ENCODE data around the gene MAJIN.

MAJIN gene

DNA sequence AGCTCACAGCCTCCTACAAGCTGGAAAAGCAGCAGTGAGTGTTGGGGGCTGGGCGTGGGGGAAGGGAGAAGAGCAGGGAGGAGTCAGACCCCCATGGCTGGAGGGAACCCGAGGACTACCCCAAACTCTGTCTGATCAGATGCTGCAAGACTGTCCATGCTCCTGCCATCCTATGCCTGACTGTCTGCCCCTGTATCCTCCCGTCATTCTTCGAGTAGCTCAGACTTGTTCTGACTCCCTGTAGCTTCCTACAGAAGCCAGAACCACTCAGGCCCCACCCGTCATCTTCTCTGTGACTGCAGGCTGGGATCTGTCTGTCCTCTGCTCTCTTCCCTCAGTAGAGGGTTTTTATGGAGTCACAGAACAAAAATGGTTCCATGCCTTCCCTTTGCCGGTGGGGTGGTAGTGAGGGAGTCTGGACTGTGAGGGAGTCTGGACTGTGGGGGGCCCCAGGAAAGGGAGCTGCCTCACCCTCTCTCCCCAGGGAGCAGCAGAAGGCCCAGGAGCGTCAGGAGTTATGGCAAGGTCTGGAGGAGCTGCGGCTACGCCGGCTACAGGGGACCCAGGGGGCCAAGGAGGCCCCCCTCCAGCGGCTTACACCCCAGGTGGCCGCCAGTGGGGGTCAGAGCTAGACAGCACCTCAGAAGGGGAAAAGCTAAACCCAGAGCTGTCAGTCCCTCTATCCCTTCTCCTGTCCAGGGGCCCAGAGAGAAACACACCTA, 38.5 kb downstream of the MAJIN start:
- Histone ChIP-seq H4K8ac (ENCODE audit: low read depth, low read length) (no peak overlapping the region), H3K27me3 (ENCODE audit: control insufficient read depth in 3 of 3, insufficient read depth in 3 of 3, low read depth in 1 of 3, low read length in 3 of 3) (peaks cover 0 to 20% (median 0%) of the 10 kb centered on the region in 3 experiments), H2BK120ac (ENCODE audit: low read depth, low read length) (no peak overlapping the region), H2BK12ac (ENCODE audit: low read length) (no peak overlapping the region), H2BK5ac (ENCODE audit: low read length) (peak overlapping the region; percentile 31), H3K23ac (ENCODE audit: low read depth, low read length, poor library complexity) (peak overlapping the region; percentile 7), H3K36me3 (replicated peaks in 1 of 2; ENCODE audit: control insufficient read depth in 2 of 2, insufficient read depth in 2 of 2, low read length in 2 of 2) (peaks cover 0 to 3% of the 10 kb centered on the region in 2 donors), H3K4me1 (ENCODE audit: control insufficient read depth in 2 of 2, insufficient read depth in 1 of 2, low read depth in 1 of 2, low read length in 2 of 2) (peaks cover 8 to 13% of the 10 kb centered on the region in 2 donors), H4K91ac (ENCODE audit: low read depth, low read length, poor library complexity) (no peak overlapping the region), H3K4me3 (ENCODE audit: low read length in 2 of 2) (no peak overlapping the region), H3K9me3 (replicated peaks in 1 of 2; ENCODE audit: control insufficient read depth in 2 of 2, insufficient read depth in 1 of 2, low read depth in 1 of 2, low read length in 2 of 2) (no peaks in the 10 kb centered on the region), H2AK5ac (ENCODE audit: low read depth, low read length) (no peak overlapping the region), H3K4me2 (ENCODE audit: insufficient read depth, low read length, poor library complexity, severe bottlenecking) (no peak overlapping the region), H2AFZ (ENCODE audit: low read length) (no peak overlapping the region), H3K14ac (ENCODE audit: low read length) (no peak overlapping the region), H3K9ac (ENCODE audit: low read depth, low read length, poor library complexity) (no peak overlapping the region), H3K4ac (ENCODE audit: low read length) (no peak overlapping the region), H3K27ac (replicated peaks; ENCODE audit: low read length) (no peak overlapping the region), H3K79me1 (ENCODE audit: low read depth, low read length) (no peaks in the 10 kb centered on the region), H3K18ac (ENCODE audit: low read length) (no peak overlapping the region), H2BK15ac (ENCODE audit: low read length) (peak overlapping the region; percentile 33)
- no peak for DNase-seq (ENCODE audit: low spot score)
- WGBS, 2 donors (ENCODE audit: extremely low coverage in 2 of 2, insufficient read length in 2 of 2, insufficient replicate concordance in 1 of 2) = no CpG with 5 or more reads among the region's 12 CpGs

DNA sequence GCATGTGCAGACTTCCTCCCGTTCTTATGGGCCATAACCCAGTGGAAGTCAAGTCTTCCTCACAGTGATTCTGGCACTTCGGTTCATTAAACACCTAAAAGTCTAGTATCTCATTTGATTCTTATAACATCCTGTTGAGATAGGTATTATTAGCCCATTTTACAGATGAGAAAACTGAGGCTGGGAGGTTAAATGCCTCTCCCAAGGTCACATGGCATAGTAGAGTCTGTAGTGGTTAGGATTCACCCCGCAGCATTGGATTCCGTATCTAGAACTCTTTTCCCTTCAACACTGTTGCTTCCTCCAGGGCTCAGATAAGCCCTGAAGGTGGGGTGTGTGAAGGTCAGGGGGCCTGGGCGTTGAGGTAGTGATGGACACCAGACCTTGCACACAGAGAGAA, 39.6 kb downstream of the MAJIN start:
- Histone ChIP-seq H4K8ac (ENCODE audit: low read depth, low read length) (no peak overlapping the region), H3K4me1 (ENCODE audit: control insufficient read depth in 2 of 2, insufficient read depth in 1 of 2, low read depth in 1 of 2, low read length in 2 of 2) (peaks cover 8 to 13% of the 10 kb centered on the region in 2 donors), H3K4me3 (ENCODE audit: low read length in 2 of 2) (no peak overlapping the region), H3K23ac (ENCODE audit: low read depth, low read length, poor library complexity) (no peak overlapping the region), H3K18ac (ENCODE audit: low read length) (no peak overlapping the region), H3K79me1 (ENCODE audit: low read depth, low read length) (no peaks in the 10 kb centered on the region), H2BK15ac (ENCODE audit: low read length) (no peak overlapping the region), H2BK12ac (ENCODE audit: low read length) (no peak overlapping the region), H3K27ac (replicated peaks; ENCODE audit: low read length) (no peak overlapping the region), H2AK5ac (ENCODE audit: low read depth, low read length) (no peak overlapping the region), H2BK120ac (ENCODE audit: low read depth, low read length) (no peak overlapping the region), H3K4me2 (ENCODE audit: insufficient read depth, low read length, poor library complexity, severe bottlenecking) (no peak overlapping the region), H3K36me3 (replicated peaks in 1 of 2; ENCODE audit: control insufficient read depth in 2 of 2, insufficient read depth in 2 of 2, low read length in 2 of 2) (peaks cover 0 to 6% of the 10 kb centered on the region in 2 donors), H3K9me3 (replicated peaks in 1 of 2; ENCODE audit: control insufficient read depth in 2 of 2, insufficient read depth in 1 of 2, low read depth in 1 of 2, low read length in 2 of 2) (no peaks in the 10 kb centered on the region), H3K4ac (ENCODE audit: low read length) (no peak overlapping the region), H3K14ac (ENCODE audit: low read length) (no peak overlapping the region), H3K27me3 (ENCODE audit: control insufficient read depth in 3 of 3, insufficient read depth in 3 of 3, low read depth in 1 of 3, low read length in 3 of 3) (peaks cover 0 to 10% (median 0%) of the 10 kb centered on the region in 3 experiments), H2AFZ (ENCODE audit: low read length) (no peak overlapping the region), H4K91ac (ENCODE audit: low read depth, low read length, poor library complexity) (no peak overlapping the region), H3K9ac (ENCODE audit: low read depth, low read length, poor library complexity) (no peak overlapping the region), H2BK5ac (ENCODE audit: low read length) (no peak overlapping the region)
- DNase-seq (ENCODE audit: low spot score) = no peak
- no CpG with 5 or more reads among the region's 5 CpGs for WGBS, 2 donors (ENCODE audit: extremely low coverage in 2 of 2, insufficient read length in 2 of 2, insufficient replicate concordance in 1 of 2)

DNA sequence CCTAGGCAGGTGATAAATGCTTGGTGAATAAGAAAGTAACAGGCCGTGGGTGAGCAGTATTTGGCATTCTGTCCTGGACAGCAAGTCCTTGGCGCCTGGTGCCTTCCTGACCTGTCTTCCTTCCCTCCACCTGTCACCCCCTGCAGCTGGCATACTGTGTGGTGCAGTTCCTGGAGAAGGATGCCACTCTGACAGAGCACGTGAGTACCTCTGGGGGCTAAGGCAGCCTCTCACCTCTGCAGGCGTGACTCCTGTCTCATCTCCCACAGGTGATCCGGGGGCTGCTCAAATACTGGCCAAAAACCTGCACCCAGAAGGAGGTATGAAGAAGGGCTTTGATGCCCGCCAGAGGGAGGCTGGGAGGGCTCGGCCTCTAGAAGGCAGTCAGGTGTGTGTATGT, 40.6 kb downstream of the MAJIN start:
- no peak overlapping the region for H3K14ac ChIP-seq (ENCODE audit: low read length)
- H2AFZ ChIP-seq (ENCODE audit: low read length) = no peak overlapping the region
- H2BK15ac ChIP-seq (ENCODE audit: low read length) = no peak overlapping the region
- H4K8ac ChIP-seq (ENCODE audit: low read depth, low read length) = no peak overlapping the region
- no peak overlapping the region for H3K18ac ChIP-seq (ENCODE audit: low read length)
- no peak overlapping the region for H3K9ac ChIP-seq (ENCODE audit: low read depth, low read length, poor library complexity)
- no peak overlapping the region for H3K4me2 ChIP-seq (ENCODE audit: insufficient read depth, low read length, poor library complexity, severe bottlenecking)
- no peak overlapping the region for H2AK5ac ChIP-seq (ENCODE audit: low read depth, low read length)
- no peak overlapping the region for H2BK5ac ChIP-seq (ENCODE audit: low read length)
- H2BK12ac ChIP-seq (ENCODE audit: low read length) = no peak overlapping the region
- H3K4me3 ChIP-seq (ENCODE audit: low read length in 2 of 2) = no peak overlapping the region
- peaks cover 0 to 6% of the 10 kb centered on the region in 2 donors for H3K36me3 ChIP-seq (replicated peaks in 1 of 2; ENCODE audit: control insufficient read depth in 2 of 2, insufficient read depth in 2 of 2, low read length in 2 of 2)
- H3K23ac ChIP-seq (ENCODE audit: low read depth, low read length, poor library complexity) = peak overlapping the region; percentile 23
- no peak overlapping the region for H3K4ac ChIP-seq (ENCODE audit: low read length)
- peaks cover 8 to 13% of the 10 kb centered on the region in 2 donors for H3K4me1 ChIP-seq (ENCODE audit: control insufficient read depth in 2 of 2, insufficient read depth in 1 of 2, low read depth in 1 of 2, low read length in 2 of 2)
- peaks cover 0 to under 1% (median 0%) of the 10 kb centered on the region in 3 experiments for H3K27me3 ChIP-seq (ENCODE audit: control insufficient read depth in 3 of 3, insufficient read depth in 3 of 3, low read depth in 1 of 3, low read length in 3 of 3)
- no peaks in the 10 kb centered on the region for H3K9me3 ChIP-seq (replicated peaks in 1 of 2; ENCODE audit: control insufficient read depth in 2 of 2, insufficient read depth in 1 of 2, low read depth in 1 of 2, low read length in 2 of 2)
- H3K27ac ChIP-seq (replicated peaks; ENCODE audit: low read length) = no peak overlapping the region
- H2BK120ac ChIP-seq (ENCODE audit: low read depth, low read length) = no peak overlapping the region
- no CpG with 5 or more reads among the region's 7 CpGs for WGBS, 2 donors (ENCODE audit: extremely low coverage in 2 of 2, insufficient read length in 2 of 2, insufficient replicate concordance in 1 of 2)
- no peak for DNase-seq (ENCODE audit: low spot score)
- H3K79me1 ChIP-seq (ENCODE audit: low read depth, low read length) = no peaks in the 10 kb centered on the region
- no peak overlapping the region for H4K91ac ChIP-seq (ENCODE audit: low read depth, low read length, poor library complexity)

DNA sequence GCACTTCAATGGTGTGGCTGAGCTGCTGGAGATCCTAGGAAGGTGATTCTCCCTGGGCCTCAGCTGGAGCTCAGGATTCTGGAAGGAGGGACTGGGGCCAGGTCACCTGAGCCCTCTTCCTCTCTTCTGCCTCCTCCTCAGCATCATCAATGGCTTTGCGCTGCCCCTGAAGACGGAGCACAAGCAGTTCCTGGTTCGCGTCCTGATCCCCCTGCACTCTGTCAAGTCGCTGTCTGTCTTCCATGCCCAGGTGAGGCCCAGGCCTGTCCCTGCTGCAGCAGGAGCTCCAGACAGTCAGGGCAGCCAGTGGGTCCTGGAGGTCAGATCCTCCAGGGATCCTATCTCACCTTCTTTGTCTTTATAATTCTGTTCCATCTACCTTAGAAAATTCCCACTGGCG, 41.6 kb downstream of the MAJIN start:
- H2BK5ac ChIP-seq (ENCODE audit: low read length) = no peak overlapping the region
- H3K4me1 ChIP-seq (ENCODE audit: control insufficient read depth in 2 of 2, insufficient read depth in 1 of 2, low read depth in 1 of 2, low read length in 2 of 2) = peaks cover 3 to 6% of the 10 kb centered on the region in 2 donors
- no peak overlapping the region for H3K4me3 ChIP-seq (ENCODE audit: low read length in 2 of 2)
- no peak overlapping the region for H3K18ac ChIP-seq (ENCODE audit: low read length)
- H3K9me3 ChIP-seq (replicated peaks in 1 of 2; ENCODE audit: control insufficient read depth in 2 of 2, insufficient read depth in 1 of 2, low read depth in 1 of 2, low read length in 2 of 2) = no peaks in the 10 kb centered on the region
- H4K91ac ChIP-seq (ENCODE audit: low read depth, low read length, poor library complexity) = no peak overlapping the region
- no peak overlapping the region for H3K14ac ChIP-seq (ENCODE audit: low read length)
- no CpG with 5 or more reads among the region's 6 CpGs for WGBS, 2 donors (ENCODE audit: extremely low coverage in 2 of 2, insufficient read length in 2 of 2, insufficient replicate concordance in 1 of 2)
- no peak for DNase-seq (ENCODE audit: low spot score)
- H2BK120ac ChIP-seq (ENCODE audit: low read depth, low read length) = no peak overlapping the region
- H3K4ac ChIP-seq (ENCODE audit: low read length) = no peak overlapping the region
- H2AFZ ChIP-seq (ENCODE audit: low read length) = no peak overlapping the region
- peaks cover 0 to 6% of the 10 kb centered on the region in 2 donors for H3K36me3 ChIP-seq (replicated peaks in 1 of 2; ENCODE audit: control insufficient read depth in 2 of 2, insufficient read depth in 2 of 2, low read length in 2 of 2)
- H2BK12ac ChIP-seq (ENCODE audit: low read length) = no peak overlapping the region
- no peak overlapping the region for H2BK15ac ChIP-seq (ENCODE audit: low read length)
- no peaks in the 10 kb centered on the region for H3K79me1 ChIP-seq (ENCODE audit: low read depth, low read length)
- no peak overlapping the region for H3K23ac ChIP-seq (ENCODE audit: low read depth, low read length, poor library complexity)
- no peak overlapping the region for H3K27ac ChIP-seq (replicated peaks; ENCODE audit: low read length)
- no peak overlapping the region for H2AK5ac ChIP-seq (ENCODE audit: low read depth, low read length)
- H3K27me3 ChIP-seq (ENCODE audit: control insufficient read depth in 3 of 3, insufficient read depth in 3 of 3, low read depth in 1 of 3, low read length in 3 of 3) = no peaks in the 10 kb centered on the region
- no peak overlapping the region for H4K8ac ChIP-seq (ENCODE audit: low read depth, low read length)
- no peak overlapping the region for H3K4me2 ChIP-seq (ENCODE audit: insufficient read depth, low read length, poor library complexity, severe bottlenecking)
- H3K9ac ChIP-seq (ENCODE audit: low read depth, low read length, poor library complexity) = no peak overlapping the region
